B cell (primary cell): ENCODE results near the gene ZSCAN20.
"Not testable (repeated sequence)": the region's sequence is repeated elsewhere in the genome, so short reads cannot be mapped to it uniquely, and the experiment has no call there.

Experiments
- EZH2 ChIP-seq: IDR thresholded peaks from 2 replicates; pipeline ENCODE4 v1.6.1; 2012; ENCODE audit warnings: borderline replicate concordance, low read depth, mild to moderate bottlenecking, moderate library complexity, low read length; ENCODE audit not compliant: insufficient read depth, poor library complexity, severe bottlenecking
- TF ChIP-seq, protein P1 (sequence below): fragments of 200-600 bp; IDR thresholded peaks from one replicate; pipeline ENCODE4 v1.8.0; 2022; ENCODE audit warnings: antibody characterized with exemption, mild to moderate bottlenecking

DNA sequence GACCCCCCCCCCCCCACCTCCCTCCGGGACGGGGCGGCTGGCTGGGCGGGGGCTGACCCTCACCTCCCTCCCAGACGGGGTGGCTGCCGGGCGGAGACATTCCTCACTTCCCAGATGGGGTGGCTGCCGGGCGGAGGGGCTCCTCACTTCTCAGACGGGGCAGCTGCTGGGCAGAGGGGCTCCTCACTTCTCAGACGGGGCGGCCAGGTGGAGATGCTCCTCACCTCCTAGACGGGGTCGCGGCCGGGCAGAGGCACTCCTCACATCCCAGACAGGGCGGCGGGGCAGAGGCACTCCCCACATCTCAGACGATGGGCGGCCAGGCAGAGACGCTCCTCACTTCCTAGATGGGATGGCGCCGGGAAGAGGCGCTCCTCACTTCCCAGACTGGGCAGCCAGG lies 36.8 kb downstream of the ZSCAN20 start:
- TF ChIP-seq, protein P1, sequence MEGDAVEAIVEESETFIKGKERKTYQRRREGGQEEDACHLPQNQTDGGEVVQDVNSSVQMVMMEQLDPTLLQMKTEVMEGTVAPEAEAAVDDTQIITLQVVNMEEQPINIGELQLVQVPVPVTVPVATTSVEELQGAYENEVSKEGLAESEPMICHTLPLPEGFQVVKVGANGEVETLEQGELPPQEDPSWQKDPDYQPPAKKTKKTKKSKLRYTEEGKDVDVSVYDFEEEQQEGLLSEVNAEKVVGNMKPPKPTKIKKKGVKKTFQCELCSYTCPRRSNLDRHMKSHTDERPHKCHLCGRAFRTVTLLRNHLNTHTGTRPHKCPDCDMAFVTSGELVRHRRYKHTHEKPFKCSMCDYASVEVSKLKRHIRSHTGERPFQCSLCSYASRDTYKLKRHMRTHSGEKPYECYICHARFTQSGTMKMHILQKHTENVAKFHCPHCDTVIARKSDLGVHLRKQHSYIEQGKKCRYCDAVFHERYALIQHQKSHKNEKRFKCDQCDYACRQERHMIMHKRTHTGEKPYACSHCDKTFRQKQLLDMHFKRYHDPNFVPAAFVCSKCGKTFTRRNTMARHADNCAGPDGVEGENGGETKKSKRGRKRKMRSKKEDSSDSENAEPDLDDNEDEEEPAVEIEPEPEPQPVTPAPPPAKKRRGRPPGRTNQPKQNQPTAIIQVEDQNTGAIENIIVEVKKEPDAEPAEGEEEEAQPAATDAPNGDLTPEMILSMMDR: not testable (repeated sequence)
- TF ChIP-seq EZH2: not testable (repeated sequence)
